Fibroblast of skin of left biceps (primary cell): ENCODE measurements around the gene OR52E6.

Experiments
- DNase-seq, 2 experiments: peaks; one replicate each; pipeline ENCODE4 v3.0.0-alpha.2; 2013; ENCODE audit warnings: low read depth in 2 of 2

Gene OR52E6

DNA sequence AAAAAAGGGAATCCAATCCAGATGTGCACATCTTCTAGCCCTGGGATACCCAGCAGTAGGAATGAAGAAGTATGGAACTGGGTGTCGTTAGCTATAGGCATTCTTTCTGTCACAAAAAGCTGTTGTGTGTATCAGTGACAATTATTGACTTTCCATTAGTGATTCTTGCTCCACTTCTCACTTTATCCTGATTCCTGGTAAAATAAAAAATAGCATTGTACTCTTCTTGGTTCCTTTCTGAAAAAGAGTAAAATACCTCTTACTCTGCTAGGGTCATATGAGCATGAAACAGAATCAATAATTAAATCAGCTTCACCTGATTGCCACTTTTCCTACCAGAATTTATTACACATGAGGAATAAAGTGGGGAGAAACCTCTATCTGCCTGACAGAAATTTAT lies at the start of gene OR52E6:
Gene OR52E6 (minus strand): TSS at position 101 of the 400 bp plus-strand sequence. CDS start 0 bp downstream, at position 101.
- DNase-seq: no peak

DNA sequence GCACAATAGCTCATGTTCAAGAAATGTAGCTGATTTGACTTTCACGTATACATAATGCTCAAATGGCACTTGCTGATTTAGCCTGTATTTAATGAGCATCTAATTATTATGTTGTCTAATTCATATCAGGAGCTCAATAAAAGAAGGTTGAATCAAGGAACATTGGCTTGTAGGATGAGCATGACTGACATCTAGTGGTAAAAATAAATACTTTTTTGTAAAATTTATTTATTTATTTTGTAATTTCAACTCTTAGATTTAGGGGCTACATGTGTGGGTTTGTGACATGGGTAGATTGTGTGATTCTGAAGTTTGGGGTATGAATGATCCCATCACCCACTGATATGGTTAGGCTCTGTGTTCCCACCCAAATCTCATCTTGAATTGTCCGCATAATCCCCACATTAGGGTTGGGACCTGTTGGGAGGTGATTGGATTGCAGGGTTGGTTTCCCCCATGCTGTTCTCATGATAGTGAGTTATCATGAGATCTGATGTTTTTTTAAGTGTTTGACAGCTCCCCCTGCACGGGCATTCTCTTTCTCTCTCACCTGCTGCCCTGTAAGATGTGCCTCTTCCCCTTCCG lies 49.6 kb upstream of the OR52E6 start:
- DNase-seq: no peak

DNA sequence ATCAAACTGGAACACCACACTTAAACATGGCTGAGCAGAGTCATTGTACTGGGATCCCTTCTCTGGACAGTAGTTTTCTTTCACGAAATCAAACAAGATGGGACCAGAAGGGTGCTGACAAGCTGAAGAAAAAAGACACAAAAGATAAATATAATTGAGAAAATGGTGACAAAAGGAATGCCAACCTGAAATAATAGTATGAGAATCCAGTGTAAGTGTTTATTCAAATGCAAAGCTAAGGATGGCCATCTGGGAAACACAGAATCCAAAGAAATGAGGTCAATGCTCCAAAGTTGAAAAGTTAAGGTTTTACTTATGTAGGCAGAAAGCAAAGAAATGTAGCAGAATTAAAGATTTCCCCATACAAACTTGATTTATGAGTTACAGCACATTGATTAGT lies 46.0 kb upstream of the OR52E6 start:
- DNase-seq: no peak

DNA sequence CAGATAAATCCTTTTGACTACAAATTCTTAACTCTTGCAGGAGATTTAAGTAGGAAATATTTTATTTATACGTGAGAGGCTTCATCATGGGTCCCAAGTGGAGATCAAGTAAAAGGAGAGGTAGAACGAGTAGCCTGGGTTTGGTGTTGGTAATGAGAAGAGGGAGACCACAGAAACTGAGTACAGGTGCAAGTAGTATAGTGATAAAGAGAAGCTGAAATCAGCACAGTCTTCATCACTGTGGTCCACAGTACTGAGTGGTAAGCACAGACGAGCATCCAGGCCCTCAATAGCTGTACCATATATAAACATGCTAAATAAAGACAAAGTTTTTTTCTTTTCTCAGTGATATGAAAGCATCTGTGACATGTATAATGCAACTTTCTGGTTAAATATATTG lies 45.5 kb upstream of the OR52E6 start:
- DNase-seq: no peak

DNA sequence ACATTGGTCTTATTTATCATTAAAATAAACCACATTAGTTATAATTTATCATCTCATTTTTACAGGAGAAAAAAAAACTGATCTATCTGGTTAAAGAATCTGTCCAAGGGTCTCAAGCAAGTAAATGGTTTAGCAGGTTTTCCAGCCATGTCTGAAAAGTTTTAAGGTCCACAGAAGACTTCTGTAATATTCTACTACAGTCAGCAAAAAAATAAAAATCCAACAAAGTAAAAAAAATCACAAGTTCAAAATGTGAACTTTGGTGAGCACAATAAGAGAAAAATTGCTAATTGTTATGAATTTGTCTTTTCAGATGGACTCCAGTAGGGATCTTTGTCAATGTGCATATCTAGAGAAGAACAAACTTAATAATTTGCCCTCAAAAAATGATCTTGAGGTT lies 40.1 kb upstream of the OR52E6 start:
- no peak for DNase-seq

DNA sequence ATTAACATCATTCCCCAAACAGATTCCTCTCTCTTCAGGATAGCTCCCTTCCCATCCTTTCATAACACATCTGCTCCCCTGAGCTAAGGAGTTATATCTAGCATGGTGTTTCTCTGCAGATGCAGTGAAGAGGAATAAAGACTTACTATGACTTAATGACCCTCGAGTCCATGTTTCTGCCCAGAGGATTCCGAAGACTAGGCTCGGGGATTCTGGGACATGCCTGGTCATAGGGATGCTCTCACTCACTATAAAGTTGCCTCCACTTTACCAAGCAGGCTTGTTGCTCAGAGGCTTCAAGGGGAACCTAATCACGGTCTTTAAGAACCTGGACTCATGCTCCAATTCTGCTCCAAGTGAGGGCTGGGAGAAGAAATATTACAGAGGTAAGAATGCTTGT lies 38.6 kb upstream of the OR52E6 start, which contains the start of gene OR52E4:
Gene OR52E4 (plus strand): TSS at position 301 of the 400 bp plus-strand sequence. CDS start 3,664 bp downstream, outside the sequence.
- no peak for DNase-seq

DNA sequence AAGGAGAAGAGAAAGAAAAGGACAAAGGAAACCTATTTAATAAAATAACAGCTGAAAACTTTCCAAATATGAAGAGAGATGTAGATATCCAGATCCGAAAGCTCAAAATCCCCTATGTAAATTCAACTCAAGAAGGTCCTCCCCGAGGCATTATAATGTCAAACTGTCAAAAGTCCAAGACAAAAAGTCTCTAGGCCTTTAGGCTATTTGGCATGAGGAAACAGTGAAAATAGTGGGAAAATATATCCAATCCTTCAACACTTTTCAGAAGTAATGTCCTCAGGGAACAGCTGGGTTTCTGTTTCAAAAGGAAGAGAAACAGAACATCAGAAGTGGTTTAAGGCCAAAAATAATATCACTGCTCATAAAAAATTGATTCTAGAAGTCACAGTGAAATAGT lies 36.9 kb upstream of the OR52E6 start:
- DNase-seq: no peak

DNA sequence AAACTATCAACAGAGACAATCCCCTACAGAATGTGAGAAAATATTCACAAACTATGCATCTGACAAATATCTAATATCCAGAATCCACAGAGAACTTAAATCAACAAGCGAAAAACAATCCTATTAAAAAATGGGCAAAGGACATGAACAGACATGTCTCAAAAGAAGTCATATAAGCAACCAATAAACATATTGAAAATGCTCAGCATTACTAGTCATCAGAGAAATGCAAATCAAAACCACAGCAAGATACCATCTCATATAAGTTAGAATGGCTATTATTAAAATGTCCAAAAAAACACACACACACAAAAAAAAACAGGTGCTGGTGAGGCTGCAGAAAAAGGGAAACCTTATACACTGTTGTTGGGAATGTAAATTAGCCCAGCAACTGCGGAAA lies 24.1 kb upstream of the OR52E6 start:
- DNase-seq: no peak

DNA sequence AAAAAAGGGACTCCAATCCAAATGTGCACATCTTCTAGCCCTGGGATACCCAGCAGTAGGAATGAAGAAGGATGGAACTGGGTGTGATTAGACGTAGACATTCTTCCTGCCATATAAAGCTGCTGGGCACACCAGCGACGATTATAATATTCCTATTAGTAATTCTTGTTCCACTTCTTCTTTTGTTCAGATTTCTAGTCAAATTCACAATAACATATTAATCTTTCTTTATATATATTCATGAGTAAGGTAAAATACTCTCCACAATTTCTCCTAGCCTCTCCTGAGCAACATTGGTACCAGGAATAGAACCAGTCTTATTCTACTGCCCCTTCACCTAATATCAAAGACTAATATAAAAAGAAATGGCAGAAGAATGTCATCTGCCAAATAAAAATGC lies 15.9 kb upstream of the OR52E6 start, which contains the start of gene OR52E8:
Gene OR52E8 (minus strand): TSS at position 101 of the 400 bp plus-strand sequence. CDS start 0 bp downstream, at position 101.
- DNase-seq: no peak

DNA sequence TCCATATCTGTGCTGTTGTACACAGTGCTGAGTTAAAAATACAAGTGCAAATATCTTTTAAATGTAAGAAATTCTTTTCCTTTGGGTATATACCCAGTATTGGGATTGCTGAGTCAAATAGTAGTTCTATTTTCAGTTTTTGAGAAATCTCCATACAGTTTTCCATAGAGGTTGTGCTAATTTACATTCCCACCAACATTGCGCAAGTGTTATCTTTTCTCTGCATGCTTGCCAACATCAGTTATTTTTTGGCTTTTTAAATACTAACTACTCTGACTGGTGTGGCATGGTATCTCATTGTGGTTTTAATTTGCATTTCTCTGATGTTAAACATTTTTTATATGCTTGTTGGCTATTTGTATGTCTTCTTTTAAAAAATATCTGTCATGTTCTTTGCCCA lies 9.3 kb upstream of the OR52E6 start:
- no peak for DNase-seq

DNA sequence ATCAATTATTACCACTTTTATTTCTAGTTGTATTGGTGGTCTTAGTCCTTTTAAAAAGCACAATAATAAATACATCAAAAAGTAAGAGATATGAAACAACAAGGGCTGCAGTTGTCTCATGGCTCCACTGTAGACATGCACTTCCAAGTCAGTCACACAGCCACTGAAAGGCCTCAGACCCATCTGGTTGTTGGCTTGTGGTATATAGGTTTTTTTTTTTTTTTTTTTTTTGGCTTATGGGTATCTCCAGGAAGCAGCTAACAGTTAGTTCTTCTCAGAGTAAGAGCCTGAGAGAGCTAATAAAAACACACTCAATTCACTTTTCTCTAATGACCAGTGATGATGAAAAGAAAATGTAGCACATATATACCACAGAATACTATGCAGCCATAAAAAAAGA lies 6.0 kb upstream of the OR52E6 start:
- DNase-seq: no peak

DNA sequence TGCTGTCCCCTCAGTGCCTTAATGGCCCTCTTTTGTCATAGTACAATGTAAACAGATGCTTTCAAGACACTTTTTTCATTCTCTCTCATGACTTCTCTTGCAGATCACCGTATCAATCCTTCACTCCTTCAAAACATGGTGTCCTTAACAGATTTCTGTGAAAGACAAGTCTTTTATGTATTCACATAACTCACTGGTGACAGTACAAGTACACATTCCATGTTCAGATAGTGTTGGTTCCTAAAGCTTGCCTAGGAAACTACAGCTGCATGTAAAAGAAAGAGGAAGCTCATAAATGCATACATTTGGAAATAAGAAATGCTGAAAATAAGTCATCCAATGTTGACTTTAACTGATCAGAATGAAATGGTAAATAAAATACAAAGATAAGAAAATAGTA lies 5.0 kb upstream of the OR52E6 start:
- DNase-seq: no peak

DNA sequence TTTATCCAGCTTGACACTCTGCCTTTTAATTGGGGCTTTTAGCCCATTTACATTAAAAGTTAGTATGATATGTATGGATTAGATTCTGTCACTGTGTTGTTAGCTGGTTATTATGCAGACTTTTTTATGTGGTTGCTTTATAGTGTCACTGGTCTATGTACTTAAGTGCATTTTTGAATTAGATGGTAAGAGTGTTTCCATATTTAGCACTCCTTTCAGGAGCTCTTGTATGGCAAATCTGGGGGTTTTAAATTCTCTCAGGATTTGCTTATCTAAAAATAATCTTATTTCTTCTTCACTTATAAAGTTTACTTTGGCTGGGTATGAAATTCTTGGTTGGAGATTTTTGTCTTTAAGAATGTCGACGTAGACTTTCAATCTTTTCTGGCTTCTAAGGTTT lies 4.0 kb downstream of the OR52E6 start:
- DNase-seq: no peak

DNA sequence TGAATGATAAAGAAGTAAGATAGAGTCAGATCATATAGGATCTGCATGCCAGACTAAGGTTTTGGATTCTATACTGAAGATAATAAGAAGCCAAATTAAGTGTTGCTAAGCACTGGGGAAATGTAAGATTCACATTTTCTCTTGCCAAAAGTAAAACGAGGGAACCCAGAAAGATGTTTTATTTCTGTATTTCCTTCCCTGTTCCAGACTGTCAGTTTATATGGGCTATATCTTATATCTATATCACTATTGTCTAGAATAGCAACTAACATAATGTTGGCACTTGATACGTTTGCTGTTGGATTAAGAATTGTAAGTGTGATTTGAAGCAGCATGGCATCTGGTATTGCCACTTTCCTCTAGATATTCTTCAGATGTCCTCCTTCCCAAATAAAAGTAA lies 8.3 kb downstream of the OR52E6 start:
- no peak for DNase-seq

DNA sequence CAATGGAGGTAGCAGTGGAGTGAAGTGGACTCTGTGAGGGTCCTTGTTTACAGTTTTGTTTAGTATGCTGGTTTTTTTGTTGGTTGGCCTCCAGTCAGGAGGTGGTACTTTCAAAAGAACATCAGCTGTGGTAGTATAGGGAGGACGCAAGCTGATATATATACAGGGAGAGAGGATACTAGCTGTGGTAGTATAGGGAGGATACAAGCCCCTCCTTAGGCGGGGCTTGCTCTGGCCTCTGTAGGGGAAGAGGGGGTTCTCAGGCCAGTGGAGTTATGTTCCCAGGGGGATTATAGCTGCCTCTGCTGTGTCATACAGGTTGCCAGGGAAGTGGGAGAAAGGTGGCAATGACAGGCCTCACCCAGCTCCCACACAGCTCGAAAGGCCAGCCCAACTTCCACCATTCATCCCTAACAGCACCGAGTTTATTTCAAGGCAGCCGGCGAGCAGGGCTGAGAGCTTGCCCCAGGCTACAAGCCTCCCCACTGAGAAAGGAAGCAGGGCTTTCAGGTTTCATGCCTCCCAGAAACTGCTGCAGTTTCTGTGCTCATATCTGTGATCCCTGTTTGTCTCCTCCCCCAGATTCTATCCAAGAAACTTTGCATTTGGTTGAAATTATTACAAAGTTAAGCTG lies 10.4 kb downstream of the OR52E6 start:
- no peak for DNase-seq

DNA sequence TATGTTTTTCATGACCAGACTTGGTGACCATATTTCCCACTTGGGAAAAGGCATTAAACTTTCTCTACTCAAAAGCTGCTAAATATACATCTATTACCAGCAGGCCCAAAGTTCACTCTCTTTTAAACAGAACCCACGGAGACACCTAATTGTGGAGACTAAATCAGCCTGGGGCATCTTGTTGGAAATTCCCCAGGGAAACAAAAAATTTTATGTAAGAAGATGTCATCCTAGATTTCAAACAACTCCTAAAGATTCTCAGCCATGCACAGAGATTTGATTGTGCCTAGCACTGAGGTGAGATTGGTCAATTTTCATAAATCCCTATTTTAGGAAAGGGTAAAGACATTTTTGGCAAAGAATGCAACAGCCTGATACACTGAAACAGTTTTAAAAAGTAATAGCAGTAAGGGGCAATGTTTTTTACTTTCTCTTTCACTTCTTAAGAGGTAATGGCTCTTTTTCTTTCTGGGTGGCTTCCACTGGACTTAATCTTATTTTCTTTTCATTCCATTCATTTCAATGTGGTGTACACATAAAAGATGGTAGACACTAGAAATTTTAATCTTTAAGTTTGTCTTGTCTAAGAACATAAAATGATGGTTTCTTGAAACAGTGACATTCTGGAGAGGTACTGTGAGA lies 23.3 kb downstream of the OR52E6 start:
- no peak for DNase-seq

DNA sequence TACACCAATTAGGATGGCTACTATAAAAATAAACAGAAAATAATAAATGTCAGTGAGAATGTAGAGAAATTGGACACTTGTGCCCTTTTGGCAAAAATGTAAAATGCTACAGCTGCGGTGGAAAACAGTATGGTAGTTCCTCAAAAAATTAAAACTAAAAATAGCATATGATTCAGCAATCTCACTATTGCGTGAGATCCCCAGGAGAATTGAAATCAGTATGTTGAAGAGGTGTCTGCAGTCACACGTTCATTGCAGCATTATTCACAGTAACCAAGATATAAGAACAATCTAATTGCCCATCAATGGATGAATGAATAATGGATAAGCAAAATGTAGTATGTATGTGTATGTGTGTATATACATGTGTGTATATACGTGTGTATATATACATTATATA lies 26.2 kb downstream of the OR52E6 start:
- no peak for DNase-seq

DNA sequence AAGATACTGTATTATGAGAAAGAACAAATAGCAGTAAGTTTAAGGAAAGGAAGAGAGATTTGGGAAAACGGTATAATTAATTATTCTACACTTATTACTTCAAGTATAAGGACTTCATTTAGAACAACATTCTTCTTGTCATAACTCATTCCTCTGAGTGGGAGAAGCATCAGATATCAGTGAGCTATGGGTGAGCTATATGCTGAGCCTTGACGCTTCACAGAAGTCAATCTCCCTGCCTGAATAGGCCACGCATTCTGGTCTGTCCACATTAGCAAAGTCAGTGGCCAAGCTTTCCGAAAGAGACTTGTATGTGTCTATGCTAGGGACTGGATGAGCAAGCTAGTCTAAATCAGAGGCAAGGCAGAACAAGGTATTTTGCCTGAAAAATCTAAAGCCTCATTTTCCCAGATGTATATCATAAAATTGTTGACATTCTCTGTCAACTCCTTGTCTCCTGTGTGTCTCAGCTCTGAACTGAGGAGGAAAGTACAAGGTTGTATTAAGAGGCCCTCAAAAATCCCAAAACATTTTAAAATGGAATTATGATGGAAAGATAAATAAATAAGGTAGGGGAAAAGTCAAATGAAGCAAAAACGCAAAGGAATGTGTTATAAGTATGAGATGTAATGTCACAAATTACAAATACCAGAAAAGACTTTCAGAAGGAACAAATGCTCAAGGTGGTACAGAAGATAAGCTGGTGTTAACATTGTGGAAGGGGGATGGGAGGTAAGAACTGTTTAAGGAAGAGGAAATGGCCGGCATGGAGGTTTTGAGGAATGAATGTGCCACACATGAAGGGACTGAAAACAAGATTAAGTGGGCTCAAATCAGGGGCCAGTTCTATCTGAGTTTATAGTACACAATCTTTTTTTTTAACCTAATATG lies 31.5 kb downstream of the OR52E6 start:
- no peak for DNase-seq

DNA sequence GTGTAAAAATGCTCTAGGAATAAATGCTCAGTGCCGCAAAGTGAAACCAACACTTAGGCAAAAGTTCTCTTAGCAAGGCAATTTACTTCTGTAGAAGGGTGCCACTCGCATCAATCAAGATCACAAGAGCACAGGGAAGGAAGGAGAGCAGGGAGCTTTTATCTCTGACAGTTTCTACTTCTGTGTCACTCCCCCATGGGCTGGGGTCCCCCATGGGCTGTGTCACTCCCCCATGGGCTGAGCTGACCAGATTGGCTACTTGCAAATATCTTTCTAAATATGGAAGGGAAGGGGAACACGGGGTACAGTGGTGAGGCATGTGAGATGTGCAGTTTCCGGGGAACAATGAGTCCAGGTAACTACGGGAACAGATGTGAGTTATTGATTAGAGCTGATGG lies 32.6 kb downstream of the OR52E6 start:
- DNase-seq: no peak

DNA sequence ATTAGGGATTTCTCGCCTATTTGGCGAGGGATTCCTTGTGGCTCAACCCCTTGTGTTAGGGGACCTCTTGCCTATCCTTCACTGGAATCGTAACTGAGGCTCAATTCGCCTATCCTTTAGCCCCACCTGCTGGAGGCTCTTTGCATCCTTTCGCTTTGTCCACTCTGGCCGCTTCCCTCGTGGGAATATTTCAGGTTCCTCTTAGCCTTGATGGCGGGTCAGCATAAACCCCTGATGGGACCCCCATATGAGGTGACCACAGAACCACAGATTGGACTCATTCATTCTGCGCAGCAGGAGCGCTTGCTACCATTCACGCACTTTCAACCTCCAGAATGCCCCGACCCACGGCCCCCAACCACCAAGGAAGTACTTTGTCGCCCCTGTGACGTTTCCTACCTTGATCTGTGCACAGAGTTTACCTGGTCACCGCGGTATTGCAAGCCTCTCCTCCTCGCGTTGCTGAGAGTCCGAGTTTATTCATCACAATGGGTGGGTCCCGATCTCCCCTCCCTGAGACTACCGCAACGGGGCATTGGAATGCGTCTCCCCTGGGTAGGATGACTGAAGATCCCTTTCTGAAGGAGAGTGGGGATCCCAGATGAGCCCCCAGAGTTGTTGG lies 33.1 kb downstream of the OR52E6 start, which contains the start of gene OR52N2:
Gene OR52N2 (plus strand): TSS at position 425 of the 622 bp plus-strand sequence. CDS start 11,412 bp downstream, outside the sequence.
- DNase-seq: peak; percentile 21 to 29

DNA sequence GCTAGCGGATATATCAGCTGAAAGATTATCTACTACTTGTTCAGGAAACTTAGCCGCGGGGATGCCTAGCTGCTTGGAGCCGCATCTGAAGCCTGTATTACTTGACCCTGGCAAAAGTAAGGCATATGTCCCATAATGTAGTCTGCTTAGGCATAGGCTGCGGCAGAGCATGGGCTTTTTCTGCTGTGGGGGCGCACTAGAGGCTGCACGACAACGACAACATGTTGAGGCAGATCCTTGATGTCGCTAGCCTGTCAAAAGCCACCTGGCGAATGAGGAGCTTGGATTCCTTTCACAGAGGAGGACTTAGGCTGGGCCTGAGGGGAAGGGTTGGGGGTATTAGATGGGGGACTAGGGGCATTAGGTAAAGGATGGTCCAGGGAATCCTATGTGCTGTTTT lies 34.1 kb downstream of the OR52E6 start:
- no peak for DNase-seq

DNA sequence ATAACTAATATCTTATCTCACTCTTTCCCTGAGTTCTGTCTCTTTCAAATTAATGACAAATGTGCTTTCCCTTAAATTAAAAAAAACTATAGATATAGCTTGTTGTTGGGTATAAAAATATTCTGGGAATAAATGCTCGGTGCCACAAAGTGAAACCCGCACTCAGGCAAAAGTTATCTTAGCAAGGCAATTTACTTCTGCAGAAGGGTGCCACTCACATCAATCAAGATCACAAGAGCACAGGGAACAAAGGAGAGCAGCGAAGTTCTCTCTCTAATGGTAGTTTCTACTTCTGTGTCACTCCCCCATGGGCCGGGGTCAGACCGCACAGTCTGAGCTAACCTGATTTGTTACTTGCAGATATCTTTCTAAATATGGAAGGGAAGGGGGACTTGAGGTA lies 37.7 kb downstream of the OR52E6 start:
- no peak for DNase-seq
